NCI-H1417 treated with DMSO at 0.1 percent for 48 hours (cell line): ENCODE results near the gene SERTAD4.
"Not testable (repeated sequence)": the region's sequence is repeated elsewhere in the genome, so short reads cannot be mapped to it uniquely, and the experiment has no call there.

Experiments
- DNase-seq: peaks from one replicate; lab custom pipeline; 2025; lab: John Stamatoyannopoulos, UW

SERTAD4 gene

GRCh38 chr1:210232511-210233215, at the start of gene SERTAD4:
Gene SERTAD4 (plus strand): TSS chr1:210232796. CDS start chr1:210237961, 5,165 bp downstream.
- DNase-seq = peak; percentile 53

- no peak for DNase-seq
Observed at GRCh38 chr1:210185063-210185462, 47.5 kb upstream of the SERTAD4 start.

GRCh38 chr1:210187849-210188606, 44.6 kb upstream of the SERTAD4 start:
- DNase-seq = not testable (repeated sequence)

GRCh38 chr1:210189426-210189825, 43.2 kb upstream of the SERTAD4 start:
- no peak for DNase-seq

GRCh38 chr1:210195635-210196160, 36.9 kb upstream of the SERTAD4 start:
- DNase-seq = no peak

- DNase-seq = not testable (repeated sequence)
Observed at GRCh38 chr1:210196266-210196665, 36.3 kb upstream of the SERTAD4 start.

- no peak for DNase-seq
Observed at GRCh38 chr1:210198840-210199239, 33.8 kb upstream of the SERTAD4 start.

GRCh38 chr1:210200124-210200736, 32.4 kb upstream of the SERTAD4 start:
- no peak for DNase-seq

GRCh38 chr1:210201681-210202080, 30.9 kb upstream of the SERTAD4 start:
- no peak for DNase-seq

- no peak for DNase-seq
Observed at GRCh38 chr1:210207597-210208450, 24.8 kb upstream of the SERTAD4 start.

- no peak for DNase-seq
Observed at GRCh38 chr1:210213335-210213734, 19.3 kb upstream of the SERTAD4 start.

GRCh38 chr1:210214573-210215409, 17.8 kb upstream of the SERTAD4 start:
- DNase-seq = no peak

GRCh38 chr1:210217482-210217881, 15.1 kb upstream of the SERTAD4 start:
- DNase-seq = no peak

- DNase-seq = no peak
Observed at GRCh38 chr1:210218047-210218446, 14.5 kb upstream of the SERTAD4 start.

GRCh38 chr1:210222340-210223006, 10.1 kb upstream of the SERTAD4 start:
- DNase-seq = no peak

- no peak for DNase-seq
Observed at GRCh38 chr1:210223226-210223904, 9.2 kb upstream of the SERTAD4 start.

GRCh38 chr1:210228158-210228557, 4.4 kb upstream of the SERTAD4 start:
- DNase-seq = no peak

GRCh38 chr1:210230149-210230695, 2.4 kb upstream of the SERTAD4 start:
- DNase-seq = no peak

- DNase-seq = no peak
Observed at GRCh38 chr1:210231846-210232510, 618 bp upstream of the SERTAD4 start.
